AG08395 (cell line): ENCODE results near the gene ANKFY1.

Source experiments
- DNase-seq: peaks from one replicate; pipeline ENCODE4 v3.0.0; 2012; ENCODE audit warnings: mixed read lengths, low spot score

ANKFY1 gene

GRCh38 chr17:4118015-4118743, 145.6 kb downstream of the ANKFY1 start:
- no peak for DNase-seq

DNA sequence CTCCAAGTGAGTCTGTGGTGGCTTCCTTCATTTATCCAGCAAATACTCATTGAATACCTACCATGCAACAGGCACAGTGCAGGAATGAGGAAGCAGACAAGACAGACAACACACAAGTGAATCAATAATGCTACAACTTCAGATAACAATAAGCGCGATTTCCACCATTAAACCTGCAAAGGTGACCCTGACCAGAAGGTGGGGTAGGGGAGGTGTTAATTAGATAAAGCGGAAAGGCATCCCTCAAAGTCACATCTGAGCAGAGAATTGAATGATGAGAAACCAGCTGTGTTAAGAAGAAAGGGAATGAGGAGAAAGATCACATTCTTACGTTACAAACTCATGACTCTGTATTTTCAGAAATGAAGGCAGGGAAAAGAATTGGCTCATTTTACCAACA, 147.3 kb downstream of the ANKFY1 start:
- no peak for DNase-seq
